GM18951 (cell line): ENCODE measurements around the gene ACKR3.

Source experiments
- POLR2A ChIP-seq: IDR thresholded peaks from 4 replicates; pipeline ENCODE4 v1.6.1; 2011; ENCODE audit warnings: mild to moderate bottlenecking; ENCODE audit not compliant: insufficient read length, insufficient read depth; ENCODE audit errors: extremely low read depth
- in situ Hi-C: fragments of 300-500 bp; cut with MboI; formaldehyde crosslinking; loops from one replicate; pipeline ENCODE4 v1.12.0; 2022; ENCODE audit warnings: low sequenced_read_pairs, mixed read lengths, inconsistent platforms; ENCODE audit not compliant: unreplicated experiment

ACKR3 gene

DNA sequence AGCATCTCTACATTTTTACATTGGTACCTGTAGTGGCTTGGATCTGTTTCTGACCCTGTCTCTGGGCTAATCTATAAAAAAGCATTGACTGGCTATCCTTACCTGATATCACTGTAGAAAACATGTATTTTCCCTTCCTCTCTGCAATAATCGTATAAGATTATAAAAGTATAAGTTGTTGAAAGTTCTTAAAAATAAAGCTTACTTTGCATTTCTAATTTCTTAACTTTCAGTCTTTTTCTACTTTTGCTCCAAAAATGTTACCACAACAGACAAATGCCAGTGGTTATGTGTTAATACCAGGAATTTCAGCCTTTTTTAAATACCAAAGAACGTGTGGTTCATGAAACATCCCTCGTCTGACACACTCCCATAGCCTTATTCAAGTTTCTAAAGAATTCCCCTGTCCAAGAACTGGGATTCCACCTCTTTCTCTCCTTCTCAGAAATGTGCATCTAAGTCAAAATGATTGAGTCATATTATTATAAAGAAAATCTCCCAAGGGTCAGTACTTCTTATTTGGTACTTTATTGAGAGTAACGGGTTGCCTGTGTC is 28.5 kb upstream of the ACKR3 start:
- TF ChIP-seq POLR2A: no peak
- in situ Hi-C loops: no loop called here

DNA sequence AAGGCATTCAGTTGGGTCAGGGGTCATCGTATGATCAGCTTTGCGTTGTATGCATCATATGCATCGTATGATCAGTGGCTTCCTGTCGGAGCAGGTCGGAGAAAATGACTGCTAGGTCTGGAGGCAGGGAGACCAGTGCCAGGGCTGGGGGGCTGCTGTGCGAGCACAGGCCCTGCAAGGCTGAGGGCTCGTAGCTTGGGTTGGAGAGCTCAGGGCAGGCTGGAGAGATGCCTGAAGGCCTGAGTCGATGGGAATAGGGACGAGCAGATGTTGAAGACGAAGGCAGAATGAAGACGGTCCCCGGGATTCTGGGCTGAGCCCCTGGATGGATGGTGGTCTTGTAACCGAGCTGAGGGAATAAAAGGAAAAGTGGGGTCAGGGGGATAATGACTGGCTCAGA is 25.3 kb upstream of the ACKR3 start:
- in situ Hi-C loops: no loop called here
- no peak for TF ChIP-seq POLR2A

DNA sequence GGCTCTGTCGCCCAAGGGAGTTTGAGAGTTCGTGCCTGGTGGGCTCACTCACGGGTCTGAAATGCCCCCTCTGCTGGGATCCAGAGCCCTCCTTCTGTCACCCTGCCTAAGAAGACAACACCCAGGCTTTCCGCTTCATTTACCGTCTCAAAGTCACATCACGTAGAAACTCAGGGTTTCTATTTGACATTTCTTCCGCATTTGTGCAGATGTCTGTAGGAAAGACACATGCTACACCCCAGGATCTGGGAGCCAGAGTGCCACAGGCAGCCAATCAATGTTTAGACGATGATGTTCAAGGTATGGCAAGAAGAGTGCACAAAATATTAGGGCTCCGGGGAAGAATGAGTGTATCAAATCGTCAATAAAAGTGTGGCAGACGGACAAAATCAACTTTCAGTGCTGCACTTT is 24.4 kb upstream of the ACKR3 start:
- peak; percentile 17 for TF ChIP-seq POLR2A
- in situ Hi-C loops: no loop called here

DNA sequence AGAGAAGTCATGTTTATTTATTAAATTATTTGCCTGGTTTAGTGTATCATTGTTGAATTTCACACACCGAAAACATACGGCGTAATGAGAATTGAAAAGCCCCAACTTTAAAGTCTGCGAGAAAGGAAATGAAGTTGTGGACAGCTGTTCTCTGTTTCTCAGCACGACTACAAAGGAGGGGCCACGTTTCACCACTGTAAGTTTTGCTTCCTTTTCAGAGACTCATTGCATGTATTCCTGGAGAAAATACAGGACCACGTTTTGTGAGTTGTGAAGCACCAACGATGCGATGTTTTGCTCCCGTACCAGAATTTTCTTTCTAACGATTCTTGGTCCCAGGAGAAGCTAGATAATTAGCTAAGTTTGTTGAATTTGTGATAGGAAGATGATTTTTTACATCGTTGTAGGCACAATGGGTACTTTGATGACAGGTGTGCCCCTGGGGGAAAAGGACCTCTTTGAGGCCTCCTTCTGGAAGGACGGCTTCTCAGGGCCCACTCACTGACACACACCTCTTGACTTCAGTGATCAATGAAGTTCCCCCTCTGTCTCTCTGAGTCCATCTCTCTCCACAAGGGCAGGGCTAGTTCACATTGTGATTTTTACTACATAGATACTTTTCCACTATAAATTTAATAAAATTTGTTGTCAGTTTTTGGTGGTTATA is 23.7 kb upstream of the ACKR3 start:
- peak; percentile 27 for TF ChIP-seq POLR2A
- in situ Hi-C loops: no loop called here

DNA sequence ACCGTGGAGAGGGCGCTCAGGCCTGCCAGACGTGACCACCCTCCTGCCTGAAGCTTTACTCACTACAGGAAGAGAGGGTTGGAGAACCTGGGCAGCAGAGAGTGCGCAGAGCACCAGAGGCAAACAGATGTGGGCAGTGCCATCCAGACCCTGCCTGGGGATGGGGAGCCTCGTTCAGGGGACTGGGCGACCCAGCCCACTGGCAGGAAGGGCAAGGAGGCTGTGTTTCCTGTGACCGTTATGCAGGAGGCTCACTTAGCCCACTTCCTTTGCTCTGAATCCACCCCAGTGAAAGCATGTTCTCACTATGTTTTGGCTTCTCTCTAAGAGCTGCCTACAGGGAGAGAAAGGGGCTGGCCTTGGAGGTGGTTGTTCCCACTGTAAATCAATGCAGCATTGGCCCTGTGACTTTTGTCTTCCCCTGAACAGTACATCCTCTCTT is 23.0 kb upstream of the ACKR3 start:
- no peak for TF ChIP-seq POLR2A
- in situ Hi-C loops: no loop called here

DNA sequence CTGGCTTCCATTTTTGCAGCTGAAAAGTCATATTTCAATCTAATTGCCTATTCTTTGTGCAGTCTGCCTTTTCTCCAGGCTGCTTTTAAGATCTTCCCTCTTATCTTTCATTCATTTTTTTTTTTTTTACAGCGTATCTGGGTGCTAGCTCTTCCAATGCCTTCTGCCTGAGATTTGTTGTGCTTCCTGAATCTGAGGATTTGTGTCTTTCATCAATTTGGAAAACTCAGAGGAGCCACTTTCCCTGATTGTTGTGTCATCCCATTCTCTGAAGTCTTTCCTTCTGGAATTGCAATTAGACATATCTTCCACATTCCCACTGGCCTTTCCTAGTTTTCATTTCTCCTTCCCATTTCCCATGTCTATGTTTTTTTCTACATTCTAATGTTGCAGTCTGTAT is 21.9 kb upstream of the ACKR3 start:
- no peak for TF ChIP-seq POLR2A
- in situ Hi-C loops: no loop called here

DNA sequence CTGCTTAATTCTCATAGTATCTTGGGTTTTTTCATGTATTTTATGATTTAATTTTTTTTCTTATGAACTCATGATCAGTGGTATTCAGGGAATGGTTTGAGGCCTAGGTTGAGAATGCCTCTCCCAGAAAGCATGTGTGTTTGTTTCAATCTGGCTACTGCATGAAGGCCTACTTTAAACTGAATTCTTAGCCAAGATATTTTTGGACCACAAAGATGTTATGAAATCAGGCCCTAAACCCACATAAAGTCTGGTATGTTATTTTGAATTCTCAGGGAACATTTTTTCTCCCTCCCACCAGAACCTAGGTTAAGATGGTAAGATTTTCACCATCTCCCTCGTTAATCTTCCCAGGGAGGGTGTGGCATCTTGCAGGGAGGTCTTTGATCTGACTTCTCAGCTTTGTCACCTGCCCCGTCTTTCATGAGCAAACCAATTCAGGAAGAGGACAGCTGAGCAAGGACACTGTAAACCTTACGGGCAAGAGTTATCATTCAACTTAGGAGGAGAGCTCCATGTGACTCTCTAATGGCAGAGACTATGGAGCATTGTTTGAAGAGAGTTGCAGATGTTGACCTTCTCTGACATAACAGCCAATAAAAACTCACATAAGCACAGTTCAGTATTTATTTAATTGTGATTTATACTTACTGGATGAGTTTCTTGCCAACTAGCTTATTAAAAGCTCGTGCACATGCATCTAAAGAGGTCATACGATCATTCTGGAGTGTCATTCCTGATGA is 21.3 kb upstream of the ACKR3 start:
- TF ChIP-seq POLR2A: no peak
- in situ Hi-C loops: no loop called here

DNA sequence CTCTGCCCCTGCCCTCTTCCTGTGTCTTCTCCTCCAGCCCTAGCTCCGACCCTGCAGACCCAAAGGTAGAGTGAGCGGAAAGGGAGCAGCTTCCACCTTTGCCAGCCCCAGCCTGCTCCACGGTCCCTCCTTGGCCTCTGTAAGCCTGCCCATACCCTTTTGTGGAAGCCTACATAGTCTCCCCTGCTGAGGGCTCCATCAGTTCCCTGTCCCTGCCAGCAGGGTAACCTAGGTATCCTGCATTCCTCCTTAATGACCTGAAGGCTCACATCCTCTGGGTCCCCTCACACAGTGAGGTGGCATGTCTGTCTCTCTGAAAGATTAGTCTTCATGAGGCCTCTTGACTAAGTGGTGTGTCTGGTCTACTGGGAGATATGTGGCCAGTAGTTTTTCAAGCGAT is 20.5 kb upstream of the ACKR3 start:
- no peak for TF ChIP-seq POLR2A
- in situ Hi-C loops: no loop called here

DNA sequence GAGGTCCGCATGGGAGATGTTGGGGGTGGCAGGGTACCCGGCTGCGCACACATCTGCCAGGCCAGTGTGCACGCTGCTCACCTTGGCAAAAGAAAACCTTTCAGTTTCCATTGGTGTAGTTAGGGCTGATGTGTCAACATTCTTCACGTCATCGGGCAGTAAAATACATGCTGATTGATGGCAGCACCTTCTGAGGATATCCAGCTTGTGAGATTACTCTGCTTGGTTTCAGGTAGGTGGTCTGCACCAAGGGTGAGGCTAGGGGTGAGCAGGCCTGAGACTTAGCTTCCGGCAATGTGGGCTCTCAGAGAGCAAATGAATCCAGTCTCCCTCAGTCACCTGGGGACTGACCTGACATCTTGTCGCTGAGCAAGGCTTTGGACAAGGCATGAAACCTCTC is 19.3 kb upstream of the ACKR3 start:
- in situ Hi-C loops: no loop called here
- no peak for TF ChIP-seq POLR2A

DNA sequence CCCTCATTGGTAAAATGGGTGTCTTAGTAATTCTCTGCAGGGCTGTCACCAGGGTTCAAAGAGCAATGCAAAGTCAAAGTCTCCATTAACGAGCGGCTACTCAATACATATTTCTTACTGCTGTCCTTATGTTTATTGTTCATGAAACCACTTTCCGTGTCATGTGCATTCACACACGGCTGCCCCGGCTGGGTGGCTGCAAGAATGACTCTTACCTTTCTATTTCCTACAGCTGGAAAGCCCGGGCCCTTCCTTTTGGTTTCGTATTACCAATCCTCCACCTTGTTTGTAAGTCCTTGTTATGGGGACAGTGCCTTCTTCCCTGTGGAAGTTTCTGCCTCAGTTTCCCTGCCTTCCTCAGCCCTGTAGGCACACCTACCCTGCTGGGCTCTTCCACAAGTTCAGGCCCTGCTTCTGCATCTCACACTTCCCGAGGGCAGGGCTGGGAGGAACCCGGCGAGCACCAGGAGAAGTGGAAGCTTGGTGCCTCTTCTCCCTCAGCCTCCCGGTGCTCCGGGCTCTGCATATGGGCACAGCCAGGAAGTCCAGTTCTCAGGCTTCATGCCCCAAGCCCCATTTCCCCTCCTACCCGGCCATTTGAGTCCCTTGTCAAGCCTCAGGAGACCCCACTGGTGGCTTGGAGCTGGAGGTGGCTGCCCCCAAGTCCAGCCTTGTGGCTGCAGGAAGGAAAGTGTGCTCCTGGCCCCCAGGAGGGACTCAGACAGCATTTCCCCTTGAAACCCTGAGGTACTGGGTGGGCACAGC is 18.7 kb upstream of the ACKR3 start:
- no peak for TF ChIP-seq POLR2A
- in situ Hi-C loops: no loop called here

DNA sequence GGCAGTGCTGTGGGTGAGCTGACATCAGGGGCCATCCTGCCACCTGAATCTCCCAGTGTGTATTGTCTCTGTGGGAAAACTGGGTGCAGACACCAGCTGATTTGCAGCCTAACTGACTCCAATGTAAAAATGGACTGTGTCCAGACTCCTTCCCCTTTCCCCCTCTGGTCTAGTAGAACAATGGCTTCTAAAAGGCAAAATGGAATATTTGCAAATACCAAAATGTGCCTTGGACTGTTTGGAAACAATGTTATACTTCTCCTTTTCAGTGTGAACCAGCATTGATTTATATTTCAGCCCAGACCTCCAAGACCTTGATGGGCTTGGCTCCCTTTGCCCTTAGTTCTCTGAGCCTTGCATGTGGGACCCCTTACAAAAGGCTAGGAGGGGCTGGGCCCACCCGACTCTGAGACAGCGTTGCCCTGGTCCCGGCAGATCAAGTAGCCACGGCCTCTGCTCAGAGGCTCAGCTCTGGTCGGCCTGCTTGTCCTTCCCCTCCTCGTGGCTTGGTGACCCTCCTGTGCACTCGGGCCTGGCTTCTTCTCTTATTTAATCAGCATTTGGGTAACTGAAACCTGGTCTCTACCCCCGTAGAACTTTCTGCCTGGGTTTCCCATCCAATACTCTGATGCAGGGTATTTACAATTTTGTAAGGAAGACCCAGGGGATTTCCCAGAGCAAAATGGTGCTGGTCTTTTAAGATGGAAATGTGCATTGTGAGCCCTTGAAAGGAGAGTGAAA is 18.0 kb upstream of the ACKR3 start:
- TF ChIP-seq POLR2A: no peak

DNA sequence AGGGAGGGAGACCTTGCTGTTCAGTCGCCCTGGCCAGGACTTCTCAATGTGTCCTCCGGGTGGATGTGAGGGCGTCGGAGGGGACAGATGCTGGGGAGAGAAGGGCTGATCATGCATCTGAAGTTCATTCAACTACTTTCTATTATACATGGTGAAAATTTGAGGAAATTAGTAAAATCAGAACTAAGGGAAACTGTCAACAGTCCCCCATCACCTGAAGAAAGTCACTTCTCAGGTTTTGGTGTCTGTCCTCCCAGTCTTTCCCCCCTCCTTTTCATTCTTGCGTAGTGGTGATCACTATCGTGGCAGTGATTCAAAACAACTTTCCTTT is 17.4 kb upstream of the ACKR3 start:
- in situ Hi-C loops: no loop called here
- no peak for TF ChIP-seq POLR2A

More for the DNA sequence above, 18.0 kb upstream of the ACKR3 start:
- in situ Hi-C loops: no loop called here

DNA sequence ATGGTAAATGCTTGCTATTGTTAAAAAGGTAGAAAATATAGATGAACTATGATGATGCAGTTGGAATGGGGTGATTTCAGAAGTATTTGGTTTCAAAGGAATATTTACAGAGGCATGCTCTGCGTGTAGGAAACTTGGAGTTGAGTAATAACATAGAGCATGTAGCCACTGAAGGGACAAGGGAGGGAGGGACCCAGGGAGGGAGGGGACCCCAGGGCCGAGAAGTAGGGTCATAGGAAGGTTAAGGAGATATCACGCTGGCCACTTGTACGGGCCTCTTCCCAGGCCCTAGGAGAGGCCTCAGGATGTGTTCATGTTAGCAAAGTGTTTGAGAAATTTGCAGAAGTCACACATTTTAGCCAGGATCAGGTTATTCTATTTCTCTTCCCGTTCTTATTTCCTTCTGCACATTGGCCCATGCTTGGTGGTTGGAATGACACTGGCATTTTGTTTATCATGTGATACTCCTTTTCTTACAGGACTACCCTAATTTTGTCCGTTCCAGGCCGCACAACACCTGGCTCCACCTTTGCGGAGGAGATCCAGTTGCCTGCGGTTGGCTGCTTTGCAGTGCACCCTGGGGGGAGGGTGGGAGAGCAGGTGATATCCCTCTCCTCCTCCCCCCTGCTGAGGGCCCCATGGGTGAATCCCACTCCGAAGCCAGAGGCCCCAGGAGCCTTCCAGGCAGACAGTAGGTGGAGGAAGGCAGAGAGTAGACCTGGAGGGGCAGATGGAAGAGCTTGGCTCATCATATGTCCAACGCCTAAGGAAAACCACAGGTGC is 16.9 kb upstream of the ACKR3 start:
- in situ Hi-C loops: no loop called here
- no peak for TF ChIP-seq POLR2A

DNA sequence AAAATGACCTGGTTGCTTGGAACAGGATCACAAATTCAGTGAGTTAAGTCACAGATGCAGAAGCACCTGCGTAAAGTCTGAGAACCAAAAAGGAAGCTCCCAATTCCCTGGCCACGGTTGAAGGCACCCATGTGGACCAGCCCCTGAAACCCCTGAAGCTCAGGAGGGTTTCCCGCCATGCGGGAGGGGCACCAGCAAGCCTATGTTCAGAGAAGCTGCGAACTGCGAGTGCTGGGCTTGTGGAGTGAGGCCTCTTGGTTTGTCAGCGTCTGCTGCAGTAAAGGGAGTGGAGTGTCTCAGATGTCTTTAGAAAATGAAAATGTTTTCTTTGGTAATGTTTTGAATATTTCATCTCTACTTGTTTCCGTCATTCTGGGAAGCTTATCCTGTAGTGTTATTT is 16.1 kb upstream of the ACKR3 start:
- no peak for TF ChIP-seq POLR2A
- in situ Hi-C loops: no loop called here
